A673 (cell line): Measurements from ENCODE around the gene RAB14. TPM values are rescaled to one million over a fixed set of nuclear protein-coding genes. Genes with fewer than 3 reads are reported as not detected.

Source experiments
- BruUV-seq: library from RNA; stranded (reverse); fragments of 400-500 nt; replicated peaks from 2 replicates; lab custom pipeline; 2021; lab: Mats Ljungman, UMichigan
- CTCF ChIA-PET: fragments of 300-600 bp; sonication (Branson Sonifier 250); formaldehyde crosslinking; loops from one replicate; lab custom pipeline; 2022; ENCODE audit warnings: antibody characterized with exemption; lab: Charles Lee
- POLR2A ChIA-PET: fragments of 300-600 bp; sonication (Branson Sonifier 250); formaldehyde crosslinking; loops from one replicate; lab custom pipeline; 2022; ENCODE audit warnings: antibody characterized with exemption; ENCODE audit not compliant: low non-redundant PET; lab: Charles Lee
- DNase-seq: peaks from one replicate; pipeline ENCODE4 v3.0.0-alpha.2; 2015; ENCODE audit warnings: low spot score
- H3K27ac ChIP-seq: fragments of 200-600 bp; sonication (generic); 2 replicates; pipeline ENCODE4 v1.5.1; 2016; ENCODE audit warnings: mixed run types, low read depth, mild to moderate bottlenecking, mixed read lengths, antibody characterized with exemption, low read length; ENCODE audit not compliant: poor library complexity, severe bottlenecking
- H3K27me3 ChIP-seq: fragments of 200-600 bp; sonication (generic); replicated peaks from 2 replicates; pipeline ENCODE4 v1.6.1; 2017; ENCODE audit warnings: mixed run types, low read depth, mild to moderate bottlenecking, mixed read lengths, antibody characterized with exemption, low read length; ENCODE audit not compliant: insufficient read depth, poor library complexity
- H3K36me3 ChIP-seq: fragments of 200-600 bp; sonication (generic); 2 replicates; pipeline ENCODE4 v1.6.1; 2016; ENCODE audit warnings: mixed run types, mild to moderate bottlenecking, mixed read lengths, antibody characterized with exemption, low read length; ENCODE audit not compliant: insufficient read depth, poor library complexity, severe bottlenecking
- H3K4me1 ChIP-seq: fragments of 200-600 bp; sonication (generic); 2 replicates; pipeline ENCODE4 v1.6.1; 2017; ENCODE audit warnings: mixed run types, mild to moderate bottlenecking, mixed read lengths, antibody characterized with exemption, low read length; ENCODE audit not compliant: insufficient read depth, poor library complexity, severe bottlenecking
- H3K4me3 ChIP-seq: fragments of 200-600 bp; sonication (generic); 2 replicates; pipeline ENCODE4 v1.5.1; 2016; ENCODE audit warnings: low read depth, mixed run types, mild to moderate bottlenecking, mixed read lengths, low read length; ENCODE audit not compliant: poor library complexity, severe bottlenecking
- H3K9me3 ChIP-seq: fragments of 200-600 bp; sonication (generic); 2 replicates; pipeline ENCODE4 v1.6.1; 2016; ENCODE audit warnings: mixed run types, low read depth, mild to moderate bottlenecking, mixed read lengths, antibody characterized with exemption, low read length; ENCODE audit not compliant: poor library complexity, severe bottlenecking
- CTCF ChIP-seq: fragments of 300-800, 200-600 bp; sonication (generic); conservative IDR thresholded peaks from 2 replicates; pipeline ENCODE4 v1.5.1; 2017; ENCODE audit warnings: low read depth, mild to moderate bottlenecking, antibody characterized with exemption, low read length, moderate library complexity, mixed read lengths
- EZH2 ChIP-seq: fragments of 200-600 bp; sonication (generic); IDR thresholded peaks from 2 replicates; pipeline ENCODE4 v1.6.1; 2017; ENCODE audit warnings: borderline replicate concordance, low read depth, mild to moderate bottlenecking, mixed read lengths, antibody characterized with exemption, low read length; ENCODE audit not compliant: poor library complexity, severe bottlenecking
- intact Hi-C: fragments of 100-400 bp; cut with micrococcal nuclease; formaldehyde crosslinking; loops from one replicate; pipeline ENCODE4 v1.10.0; 2022; ENCODE audit not compliant: unreplicated experiment
- total RNA-seq: library from RNA; stranded (reverse); gene quantifications from 2 replicates; pipeline ENCODE4 v1.2.3, GENCODE V29; 2021

Gene RAB14
- total RNA-seq, 1 experiment from 2014 or later = 71.9 TPM

GRCh38 chr9:121173501-121173900 lies 28.2 kb downstream of the RAB14 start:
- H3K4me1 ChIP-seq = no peaks in the 10 kb centered on the region
- H3K4me3 ChIP-seq = no peak overlapping the region
- intact Hi-C loops = no loop called here
- H3K27ac ChIP-seq = no peak overlapping the region
- ChIA-PET CTCF (no interaction called here), POLR2A (no interaction called here)
- no peaks in the 10 kb centered on the region for H3K9me3 ChIP-seq
- H3K27me3 ChIP-seq = no peaks in the 10 kb centered on the region
- peaks cover 69% of the 10 kb centered on the region for H3K36me3 ChIP-seq
- no peak for DNase-seq
- TF ChIP-seq CTCF = no peak
- no peak for TF ChIP-seq EZH2
- BruUV-seq = no TSS peak

GRCh38 chr9:121172726-121173487 lies 28.8 kb downstream of the RAB14 start:
- Histone ChIP-seq H3K9me3 (no peaks in the 10 kb centered on the region), H3K4me1 (no peaks in the 10 kb centered on the region), H3K27ac (no peak overlapping the region), H3K27me3 (no peaks in the 10 kb centered on the region), H3K4me3 (no peak overlapping the region), H3K36me3 (peaks cover 74% of the 10 kb centered on the region)
- ChIA-PET CTCF (no interaction called here), POLR2A (interaction anchor here (0.6 kb wide), 1 partner anchor 361 kb away, joined by 3 read pairs; no protein-coding TSS in a partner anchor)
- intact Hi-C loops = no loop called here
- no TSS peak for BruUV-seq
- no peak for DNase-seq
- TF ChIP-seq CTCF (no peak), EZH2 (no peak)

GRCh38 chr9:121171236-121171635 lies 30.4 kb downstream of the RAB14 start:
- Histone ChIP-seq H3K27ac (no peak overlapping the region), H3K27me3 (no peaks in the 10 kb centered on the region), H3K36me3 (peaks cover 74% of the 10 kb centered on the region), H3K9me3 (no peaks in the 10 kb centered on the region), H3K4me3 (no peak overlapping the region), H3K4me1 (no peaks in the 10 kb centered on the region)
- ChIA-PET POLR2A (no interaction called here), CTCF (no interaction called here)
- no peak for DNase-seq
- no peak for TF ChIP-seq EZH2
- TF ChIP-seq CTCF = no peak
- intact Hi-C loops = no loop called here
- no TSS peak for BruUV-seq
